GM12874 (cell line): ENCODE measurements around the gene HIF1AN.

Experiments used
- CTCF ChIP-seq: IDR thresholded peaks from 2 replicates; pipeline ENCODE4 v1.5.1; 2011; ENCODE audit warnings: low read depth, mild to moderate bottlenecking, control low read depth, low read length, moderate library complexity; ENCODE audit not compliant: insufficient read depth

HIF1AN gene

GRCh38 chr10:100502926-100503494, 32.7 kb upstream of the HIF1AN start:
- TF ChIP-seq CTCF, result no peak

GRCh38 chr10:100504096-100504495, 31.6 kb upstream of the HIF1AN start:
- TF ChIP-seq CTCF, result no peak

- TF ChIP-seq CTCF, result no peak
Observed at GRCh38 chr10:100505164-100505563, 30.6 kb upstream of the HIF1AN start.

GRCh38 chr10:100506596-100507356, 29.0 kb upstream of the HIF1AN start:
- no peak for TF ChIP-seq CTCF

GRCh38 chr10:100507357-100507732, 28.4 kb upstream of the HIF1AN start:
- no peak for TF ChIP-seq CTCF

- TF ChIP-seq CTCF, result no peak
Observed at GRCh38 chr10:100508266-100508665, 27.5 kb upstream of the HIF1AN start.

- peak; percentile 39; the same call in 1 of the 2 replicates for TF ChIP-seq CTCF
Observed at GRCh38 chr10:100508691-100509150, 27.0 kb upstream of the HIF1AN start.
